ENCODE data around the gene TOR1AIP2.

The TOR1AIP2 gene

DNA sequence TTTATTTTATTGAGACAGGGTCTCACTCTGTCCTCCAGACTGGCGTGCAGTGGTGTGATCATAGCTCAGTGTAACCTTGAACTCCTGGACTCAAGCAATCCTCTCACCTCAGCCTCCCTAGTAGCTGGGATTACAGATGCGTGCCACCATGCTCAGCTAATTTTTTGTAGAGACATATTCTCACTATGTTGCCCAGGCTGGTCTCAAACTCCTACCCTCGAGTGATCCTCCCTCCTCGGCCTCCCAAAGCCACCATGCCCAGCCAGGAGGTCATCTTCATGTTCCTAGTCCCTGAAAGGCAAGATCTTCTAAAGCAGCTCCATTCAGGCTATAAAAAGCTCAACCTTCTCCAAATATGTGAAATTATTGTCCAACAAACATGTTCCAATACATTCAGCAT, 53.9 kb downstream of the TOR1AIP2 start:
- DNase-seq = no peak

DNA sequence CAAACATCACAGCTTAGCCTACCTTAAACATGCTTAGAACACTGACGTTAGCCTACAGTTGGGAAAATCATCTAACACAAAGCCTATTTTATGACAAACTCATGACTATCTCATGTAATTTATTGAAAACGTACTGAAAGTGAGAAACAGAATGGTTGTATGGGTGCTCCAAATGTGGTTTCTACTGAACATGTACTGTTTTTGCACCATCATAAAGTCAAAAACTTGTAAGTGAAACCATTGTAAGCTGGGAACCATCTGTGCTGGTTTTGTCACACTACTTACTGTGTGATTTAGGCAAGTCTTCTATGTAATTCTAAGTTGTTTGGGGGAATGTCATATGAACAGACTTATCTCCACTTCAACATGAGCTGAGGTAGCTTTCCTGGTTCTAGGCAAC, 55.5 kb downstream of the TOR1AIP2 start:
- DNase-seq = no peak

DNA sequence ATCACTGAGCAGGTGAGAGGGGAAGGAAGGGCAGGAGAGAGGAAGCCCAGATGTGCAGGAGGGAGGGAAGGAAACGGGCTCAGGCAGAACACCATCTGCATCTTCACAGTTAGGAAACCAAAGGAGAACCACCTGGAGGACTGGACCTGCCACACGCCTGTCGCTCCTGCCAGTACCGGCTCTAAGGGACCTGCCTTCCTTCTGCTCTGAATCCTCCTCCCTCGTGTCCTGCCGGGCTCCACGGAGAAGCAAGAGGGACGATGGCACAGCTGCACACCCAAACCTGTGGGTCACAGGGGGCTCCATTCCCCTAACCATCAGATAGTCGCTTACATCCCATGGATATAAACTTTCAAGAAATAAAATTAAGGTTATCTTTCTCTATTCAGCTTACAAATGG, 56.1 kb downstream of the TOR1AIP2 start:
- no peak for DNase-seq

DNA sequence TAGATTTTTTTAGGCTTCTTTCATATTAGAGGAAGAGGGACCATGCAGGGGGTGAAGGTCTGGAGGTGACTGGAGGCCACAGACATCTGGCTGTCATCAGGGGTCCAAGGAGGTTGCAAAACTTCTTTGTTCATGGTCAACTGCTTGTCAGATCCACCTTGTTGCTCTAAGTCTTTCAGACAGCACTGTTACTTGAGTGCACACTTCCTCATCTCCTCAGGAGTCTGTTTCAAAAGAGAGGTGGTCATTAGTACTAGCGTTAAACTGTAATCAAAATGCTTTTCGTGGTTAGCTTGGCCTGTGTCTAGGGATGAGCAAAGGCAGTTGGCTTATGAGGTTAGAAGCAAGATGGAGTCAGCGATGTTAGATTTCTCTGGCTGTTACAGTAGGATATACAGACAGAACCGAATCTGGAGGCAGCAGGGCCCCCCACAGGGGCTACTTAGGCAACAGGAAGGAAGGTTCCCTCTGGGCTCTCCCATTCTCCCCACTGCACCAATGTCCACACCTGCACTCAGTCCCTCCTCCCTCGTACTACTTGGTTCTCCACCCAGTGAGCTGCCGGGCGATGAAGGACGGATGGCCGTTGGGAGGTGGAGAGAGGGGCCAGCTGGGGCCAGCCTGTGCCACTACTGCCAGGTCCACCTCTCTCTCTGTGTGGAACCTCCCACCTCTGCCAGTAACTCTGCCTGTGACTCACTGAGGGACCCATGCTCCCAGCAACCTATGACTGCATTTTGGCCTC, 57.2 kb downstream of the TOR1AIP2 start:
- no peak for DNase-seq

DNA sequence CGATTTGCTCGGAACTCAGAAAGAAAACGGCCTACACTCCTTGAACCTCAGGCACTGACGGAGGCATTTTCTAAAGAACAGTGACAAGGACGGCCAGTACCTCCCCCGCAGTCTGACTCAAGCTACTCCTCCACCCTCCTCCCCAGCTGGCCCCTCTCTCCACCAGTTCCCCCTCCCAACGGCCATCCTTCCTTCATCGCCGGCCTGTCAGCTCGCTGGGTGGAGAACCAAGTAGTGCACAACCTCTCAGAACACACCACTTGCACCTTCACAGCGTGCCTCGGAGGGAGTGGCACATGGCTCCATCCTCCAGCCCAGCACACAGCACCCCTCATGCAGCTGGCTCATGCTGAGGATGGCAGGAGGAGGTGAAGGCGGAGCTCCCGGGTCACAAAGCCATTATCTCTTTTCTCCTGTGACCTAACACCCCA, 58.8 kb downstream of the TOR1AIP2 start:
- no peak for DNase-seq

DNA sequence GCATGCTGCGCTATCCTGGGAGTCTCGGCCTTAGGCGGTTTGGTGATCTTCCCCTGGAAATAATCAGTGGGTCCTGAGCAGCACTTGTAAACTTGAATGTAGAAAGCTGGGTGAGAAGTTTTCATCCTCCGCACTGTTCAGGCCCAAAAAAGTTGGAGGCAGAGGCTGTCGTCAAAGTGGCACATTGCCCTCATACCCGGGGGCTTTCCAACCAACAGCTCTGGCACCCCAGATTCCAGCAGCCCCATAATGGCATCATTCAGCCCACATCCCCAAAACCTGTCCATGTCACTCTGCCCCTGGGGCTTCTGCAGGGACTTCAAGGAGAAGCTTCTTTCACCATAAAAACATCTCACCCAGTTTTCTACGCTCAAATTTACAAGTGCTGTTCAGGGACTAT, 59.3 kb downstream of the TOR1AIP2 start:
- no peak for DNase-seq

DNA sequence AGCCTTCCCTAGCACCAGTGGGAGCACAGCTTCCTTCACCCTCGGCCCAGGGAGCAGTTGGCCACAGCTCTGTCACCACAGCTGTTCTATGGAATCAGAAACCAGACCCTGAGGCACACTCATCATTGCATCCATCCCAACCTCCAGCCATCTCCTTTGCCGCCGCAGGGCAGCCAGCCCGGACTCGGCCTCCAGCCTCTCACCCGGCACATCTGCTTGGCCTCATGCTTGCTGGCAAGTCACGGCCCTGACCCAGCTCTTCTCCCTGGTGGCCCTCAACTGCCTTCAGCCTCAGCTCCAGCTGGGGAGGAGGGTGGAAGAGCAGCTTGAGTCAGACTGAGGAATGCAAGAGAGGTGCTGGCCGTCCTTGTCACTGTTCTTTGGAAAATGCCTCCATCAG, 59.8 kb downstream of the TOR1AIP2 start:
- no peak for DNase-seq

DNA sequence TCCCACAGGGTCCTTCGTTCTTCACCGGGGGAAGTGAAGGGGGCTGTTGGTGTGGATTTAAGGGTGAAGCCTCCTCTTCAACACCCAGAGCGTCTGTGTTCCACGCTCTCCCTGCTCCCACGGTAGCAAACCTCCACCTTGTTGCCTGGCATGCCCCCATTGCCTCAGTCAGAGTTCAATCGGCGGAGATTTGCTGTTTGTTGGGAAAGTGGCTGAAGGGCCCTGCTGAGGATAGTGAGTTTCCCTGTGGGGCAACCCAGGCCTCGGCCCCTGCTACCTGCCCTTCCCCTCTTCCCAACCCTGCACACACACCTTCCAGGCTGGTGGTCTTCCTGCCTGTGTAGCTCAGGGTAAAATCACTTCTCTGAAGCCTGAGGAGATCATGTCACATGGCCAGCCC, 60.5 kb downstream of the TOR1AIP2 start:
- no peak for DNase-seq

DNA sequence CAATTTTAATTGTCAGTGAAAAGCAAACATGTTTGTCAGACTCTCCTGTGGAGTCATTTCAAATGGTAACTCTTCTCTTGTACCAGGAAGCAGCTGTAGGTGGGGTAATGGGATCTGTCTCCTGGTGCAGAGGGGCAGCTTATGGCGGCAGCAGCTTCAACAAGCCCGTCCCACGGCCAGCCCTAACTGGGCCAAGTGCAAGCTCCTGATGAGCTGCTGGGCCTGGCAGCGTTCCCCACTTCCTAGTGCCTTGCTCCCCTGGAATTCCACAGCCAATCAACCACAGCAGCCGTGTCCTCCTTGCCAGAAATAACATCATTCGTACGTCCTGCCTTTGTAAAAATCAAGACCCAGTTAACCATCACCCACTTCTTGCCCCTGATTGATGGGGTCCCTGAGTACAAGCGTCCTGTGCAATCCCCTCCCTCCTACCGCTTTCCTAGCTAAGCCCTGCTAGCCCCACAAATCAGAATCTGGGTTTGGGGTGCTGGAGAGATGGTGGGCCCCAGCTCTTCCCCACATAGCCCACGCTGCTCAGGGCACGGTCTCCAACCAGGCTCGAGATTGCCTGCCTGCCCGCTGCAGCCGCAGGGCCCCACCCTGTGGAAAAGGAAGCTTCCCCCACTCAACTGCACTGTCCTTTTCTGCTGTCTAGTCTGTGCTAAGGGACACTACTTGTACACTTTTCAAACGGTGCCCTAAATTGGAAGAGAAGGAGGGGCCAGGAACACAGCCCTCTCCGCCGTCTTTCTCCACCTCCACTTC, 61.2 kb downstream of the TOR1AIP2 start:
- DNase-seq = no peak

DNA sequence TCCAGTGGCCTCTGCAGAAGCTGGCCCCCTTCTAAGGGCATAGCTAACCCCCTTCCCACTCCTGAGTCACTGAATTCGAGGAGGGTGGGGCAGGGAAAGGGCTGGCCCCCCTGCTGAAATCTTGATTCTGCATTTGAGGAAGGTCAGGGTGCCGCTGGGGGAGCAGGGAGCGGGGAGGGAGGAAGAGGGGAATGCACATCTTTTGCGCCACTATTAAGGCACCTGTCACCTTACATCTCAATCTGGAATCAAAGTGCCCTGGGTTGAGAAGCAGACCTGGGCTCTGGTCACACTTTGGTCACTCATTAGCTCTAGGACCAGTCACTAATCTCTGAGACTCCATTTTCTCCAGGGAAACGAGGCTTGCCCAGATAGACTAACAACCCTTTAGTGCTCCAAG, 62.0 kb downstream of the TOR1AIP2 start:
- DNase-seq = no peak

DNA sequence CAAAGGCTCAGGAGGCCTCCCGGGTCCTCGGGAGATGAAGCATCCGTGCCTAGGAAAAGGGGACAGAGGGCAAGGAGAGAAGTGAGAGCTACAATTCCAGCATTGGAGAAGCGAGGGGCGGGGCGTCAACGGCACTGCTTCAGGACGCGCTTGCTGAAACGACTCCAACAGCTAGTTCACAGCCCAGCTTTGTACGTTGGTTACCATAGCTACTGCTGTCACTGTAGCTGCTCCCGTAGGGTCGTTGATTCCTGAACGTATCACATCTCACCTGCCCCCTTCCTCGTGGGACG, 63.1 kb downstream of the TOR1AIP2 start:
- no peak for DNase-seq

DNA sequence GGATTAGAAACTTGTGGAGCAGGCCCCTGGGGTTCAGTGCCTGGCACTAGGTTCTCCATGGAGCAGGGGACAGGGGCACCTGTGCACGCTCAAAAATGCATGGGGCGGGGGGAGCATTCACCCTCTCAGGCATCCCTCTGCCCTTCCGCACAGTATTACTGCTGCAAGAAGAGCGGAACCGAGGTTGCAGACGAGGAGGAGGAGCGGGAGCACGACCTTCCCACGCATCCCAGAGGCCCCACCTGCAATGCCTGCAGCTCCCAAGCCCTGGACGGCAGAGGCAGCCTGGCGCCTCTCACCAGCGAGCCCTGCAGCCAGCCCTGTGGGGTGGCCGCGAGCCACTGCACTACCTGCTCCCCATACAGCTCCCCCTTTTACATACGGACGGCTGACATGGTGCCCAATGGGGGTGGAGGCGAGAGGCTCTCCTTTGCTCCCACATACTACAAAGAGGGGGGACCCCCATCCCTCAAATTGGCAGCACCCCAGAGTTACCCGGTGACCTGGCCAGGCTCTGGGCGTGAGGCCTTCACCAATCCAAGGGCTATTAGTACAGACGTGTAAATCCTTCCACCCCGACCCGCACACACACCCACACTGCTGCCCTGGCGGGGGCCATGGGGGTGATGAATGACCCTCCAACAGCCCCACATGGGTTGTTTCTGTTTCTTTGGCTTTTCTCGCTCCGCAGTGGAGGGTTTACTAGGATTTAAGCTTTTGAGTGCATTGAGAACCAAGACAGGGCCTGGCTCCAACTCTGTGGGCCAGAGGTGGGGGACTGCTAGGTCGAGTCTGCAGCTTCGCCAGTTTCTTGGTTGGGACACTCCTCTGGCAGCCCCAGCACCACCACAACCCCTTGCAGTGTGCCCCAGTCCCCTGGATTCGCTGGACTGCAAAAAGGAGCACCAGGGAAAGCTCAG, 63.7 kb downstream of the TOR1AIP2 start:
- DNase-seq = no peak

DNA sequence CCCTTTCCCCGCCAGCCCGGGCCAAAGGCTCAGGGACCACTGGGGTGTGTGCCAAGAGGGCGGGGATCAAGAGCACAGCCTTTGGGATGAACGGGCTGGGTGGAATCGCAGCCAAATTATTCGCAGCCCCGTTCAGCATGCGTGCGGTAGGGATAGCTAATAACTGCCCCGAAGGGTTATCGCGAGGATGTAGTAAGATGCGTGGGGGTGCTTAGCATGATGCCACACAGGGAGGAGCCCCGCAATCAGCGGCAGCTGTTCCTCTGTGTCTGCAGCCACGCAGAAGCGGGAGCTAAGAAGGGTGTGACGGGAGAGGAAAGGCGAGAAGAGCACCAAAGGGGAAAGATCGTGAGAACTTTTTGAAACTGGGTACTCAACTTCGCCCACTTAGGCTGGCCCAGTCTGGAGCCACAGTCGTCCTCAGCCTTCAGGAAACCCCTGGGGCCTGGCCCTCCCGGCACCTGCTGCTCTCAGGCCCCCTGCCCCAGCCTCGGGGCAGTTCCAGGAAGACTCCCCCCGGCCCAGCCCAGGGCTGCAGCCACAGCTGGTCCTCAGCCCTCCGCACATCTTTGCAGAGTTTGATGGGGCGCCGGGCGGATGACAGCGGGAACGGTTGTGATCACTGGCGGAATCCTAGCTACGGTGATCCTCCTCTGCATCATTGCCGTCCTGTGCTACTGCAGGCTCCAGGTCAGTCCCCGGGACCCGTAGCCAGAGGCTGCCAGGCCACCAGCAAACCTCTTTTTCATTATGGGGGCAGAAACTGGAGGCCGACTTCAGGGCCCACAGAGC, 64.9 kb downstream of the TOR1AIP2 start:
- no peak for DNase-seq

DNA sequence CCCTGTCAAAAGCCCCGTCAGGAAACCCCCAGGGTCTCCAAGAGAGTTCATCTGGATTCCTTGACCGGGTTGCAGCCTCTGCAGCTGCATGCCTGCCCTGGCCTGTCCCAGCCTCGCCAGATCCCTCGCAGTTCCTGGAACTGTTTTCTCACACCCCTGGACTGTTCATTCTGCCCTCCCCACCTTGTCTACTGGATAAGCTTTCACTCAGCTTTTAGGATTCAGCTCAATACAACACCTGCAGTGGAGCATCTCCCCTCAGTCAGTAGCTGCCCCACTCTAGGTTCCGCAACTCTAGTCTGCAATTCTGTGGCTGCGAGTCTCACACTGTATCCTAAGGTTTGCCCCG, 67.3 kb downstream of the TOR1AIP2 start:
- no peak for DNase-seq

DNA sequence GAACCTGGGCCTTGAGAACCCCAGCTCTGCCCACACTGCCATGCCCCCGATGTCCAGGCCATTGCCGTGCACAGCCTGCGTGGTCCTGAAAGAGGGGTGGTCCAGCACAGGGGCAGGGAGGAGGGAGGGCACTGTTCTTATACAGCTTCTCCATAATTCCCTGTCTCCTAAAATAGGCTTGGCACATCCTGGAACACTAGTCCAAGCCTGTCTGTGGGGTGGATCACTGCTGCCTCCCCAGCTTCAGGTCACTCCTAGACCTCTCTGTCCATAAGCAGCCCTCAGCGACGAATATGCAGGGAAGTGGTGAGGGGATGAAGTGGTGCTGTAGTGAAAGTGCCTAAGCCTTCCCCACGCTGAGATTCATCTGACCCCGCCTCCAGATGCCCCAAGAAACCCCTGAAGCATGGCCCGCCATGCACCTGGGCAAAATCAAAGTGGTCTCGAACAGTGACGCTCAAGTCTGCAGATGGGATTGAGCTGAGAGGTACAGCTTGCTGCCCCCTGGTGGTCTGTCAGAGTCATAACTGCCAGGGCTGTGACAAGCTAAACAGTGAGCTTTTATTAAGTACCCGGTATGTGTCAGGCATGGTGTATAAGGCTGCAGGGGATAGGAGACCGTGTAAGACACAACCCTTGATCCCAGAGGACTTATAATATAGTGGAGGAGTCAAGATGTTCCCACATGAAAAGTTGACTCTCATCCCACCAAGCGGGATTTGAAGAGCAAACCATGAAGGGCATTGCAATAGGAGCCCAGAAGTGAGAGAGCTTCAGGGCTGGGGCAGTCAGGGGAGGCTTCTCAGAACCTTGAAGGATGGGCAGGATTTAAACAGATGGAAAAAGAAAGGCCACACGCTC, 67.9 kb downstream of the TOR1AIP2 start:
- peak; percentile 58 for DNase-seq

DNA sequence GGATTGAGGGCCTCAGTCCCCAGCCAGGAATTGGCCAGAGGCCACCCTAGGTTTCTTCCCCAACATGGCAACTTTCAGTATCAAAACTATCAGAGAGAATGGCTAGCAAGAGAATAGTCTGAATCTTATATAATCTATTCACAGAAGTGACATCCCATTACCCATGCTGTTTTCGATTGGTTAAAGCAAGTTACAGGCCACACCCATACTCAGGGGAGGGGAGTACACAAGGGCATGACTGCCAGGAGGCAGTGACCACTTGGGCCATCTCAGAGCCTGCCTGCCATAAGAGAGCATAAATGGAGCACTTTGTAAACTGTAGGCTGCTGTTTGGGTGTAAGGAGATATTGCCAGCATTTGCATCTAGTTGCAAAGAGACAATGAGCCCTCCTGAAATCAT, 69.1 kb downstream of the TOR1AIP2 start:
- no peak for DNase-seq

DNA sequence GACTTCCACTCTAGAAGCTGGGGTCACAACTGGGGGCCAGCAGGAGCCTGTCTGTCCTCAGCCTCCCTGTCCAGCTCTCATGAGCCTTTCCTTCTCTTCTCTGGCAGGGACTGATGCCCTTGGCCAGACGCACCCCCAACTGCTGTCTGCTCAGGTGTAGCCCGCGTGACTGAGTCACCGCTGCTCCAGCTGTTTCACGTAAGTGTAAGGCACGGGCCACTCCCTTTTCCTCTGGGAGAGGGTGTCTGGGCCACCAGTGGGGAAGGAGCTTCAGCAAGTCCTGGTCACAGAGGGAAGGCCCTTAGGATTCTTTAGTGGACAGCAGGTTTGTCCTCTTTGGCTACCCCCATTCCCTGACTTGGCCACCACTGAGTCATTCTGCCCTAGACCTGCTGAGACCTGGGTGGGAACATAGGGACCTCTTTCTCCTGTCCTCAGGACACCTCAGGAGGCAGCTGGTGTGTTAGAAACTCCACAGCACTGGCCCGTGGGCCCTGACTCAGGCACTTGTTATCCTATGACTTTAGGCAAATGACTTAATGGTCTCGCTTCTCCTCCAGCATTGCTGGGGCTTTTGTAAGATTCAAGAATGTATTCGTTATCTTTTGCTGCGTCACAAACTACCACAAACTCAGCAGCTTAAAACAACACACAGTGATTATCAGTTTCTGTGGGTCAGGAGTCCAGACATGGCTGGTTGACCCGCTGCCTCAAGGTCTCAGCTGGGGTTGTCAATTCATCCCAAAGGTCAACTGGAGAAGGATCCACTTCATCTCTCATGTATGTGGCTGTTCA, 69.7 kb downstream of the TOR1AIP2 start:
- no peak for DNase-seq

DNA sequence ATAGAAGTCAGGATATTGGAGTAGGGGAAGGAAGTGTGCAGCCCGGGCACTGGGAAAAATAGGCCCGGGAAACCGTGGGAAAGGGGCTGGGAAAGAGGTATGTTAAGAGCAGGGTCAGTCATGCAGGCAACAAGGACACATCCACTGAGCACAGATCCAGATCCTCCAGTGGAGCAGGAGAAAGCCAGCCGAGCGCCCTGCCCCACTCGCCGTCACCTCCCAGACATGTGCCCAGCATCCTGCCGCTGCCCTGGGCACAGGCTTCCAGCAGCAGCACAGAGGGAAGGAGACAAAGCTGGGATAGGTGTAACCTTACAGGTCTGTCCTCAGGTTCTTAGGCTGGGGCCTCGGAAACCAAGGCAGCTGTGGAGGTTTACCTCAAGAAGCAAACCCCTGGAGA, 70.3 kb downstream of the TOR1AIP2 start:
- DNase-seq = no peak

DNA sequence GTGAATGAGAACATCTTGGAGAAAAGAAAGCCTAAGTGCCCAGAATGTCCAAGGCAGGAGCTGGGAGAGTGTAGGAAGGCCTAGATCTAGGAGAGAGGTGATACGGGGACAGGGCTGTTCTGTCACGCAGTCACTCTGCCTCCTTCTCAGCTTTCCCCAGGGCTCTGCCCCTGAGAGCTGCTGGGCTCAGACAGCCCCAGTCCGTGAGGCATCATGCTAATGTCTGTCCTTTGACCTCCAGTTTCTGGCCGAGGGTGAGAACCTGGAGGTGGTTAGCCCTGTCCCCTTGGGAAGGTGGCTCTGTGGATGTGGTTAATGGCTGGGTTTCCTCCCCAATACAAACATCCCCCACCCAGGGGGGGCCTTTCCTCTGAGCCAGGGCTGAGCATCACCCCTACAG, 71.3 kb downstream of the TOR1AIP2 start:
- no peak for DNase-seq

DNA sequence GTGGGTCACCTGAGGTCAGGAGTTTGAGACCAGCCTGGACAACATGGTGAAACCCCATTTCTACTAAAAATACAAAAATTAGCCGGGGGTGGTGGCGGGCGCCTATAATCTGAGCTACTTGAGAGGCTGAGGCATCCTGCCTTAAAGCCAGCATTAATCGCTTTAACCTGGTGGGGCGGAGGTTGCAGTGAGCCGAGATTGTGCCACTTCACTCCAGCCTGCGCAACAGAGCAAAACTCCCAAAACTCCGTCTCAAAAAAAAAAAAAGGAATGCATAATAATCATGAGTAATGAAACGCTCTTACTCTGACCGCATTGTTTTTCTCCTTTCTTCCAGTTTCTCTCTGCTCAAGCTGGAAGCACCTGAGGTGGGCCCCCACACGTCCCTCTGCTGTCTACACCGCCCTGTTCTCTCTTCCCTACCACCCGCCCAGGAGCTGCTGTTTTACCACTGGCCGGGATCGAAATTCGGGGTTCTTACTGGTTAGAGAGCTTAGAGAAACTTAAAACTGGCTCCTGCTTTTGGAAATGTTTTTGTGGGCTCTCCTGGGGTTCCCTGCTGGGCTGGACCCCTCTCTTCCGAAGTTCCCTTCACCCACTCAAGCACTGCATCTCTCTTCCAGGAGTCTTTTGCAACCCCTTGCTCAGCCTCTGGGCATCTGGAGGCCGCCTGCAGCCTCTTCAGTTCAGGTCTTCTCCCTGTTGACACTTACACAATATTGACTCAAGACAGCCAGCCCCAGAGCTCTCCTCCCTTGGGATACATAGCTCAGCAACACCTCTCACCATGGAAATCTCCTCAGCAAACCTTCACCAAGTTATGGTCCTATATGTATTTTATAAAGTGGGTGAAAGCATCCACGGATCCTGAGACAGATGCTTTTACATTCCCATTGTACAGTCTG, 72.1 kb downstream of the TOR1AIP2 start:
- DNase-seq = no peak
